H1 (cell line): ENCODE measurements around the gene RNF31. TPM values are rescaled to one million over a fixed set of nuclear protein-coding genes. Genes with fewer than 3 reads are reported as not detected.

Experiments used
- CTCF ChIA-PET: fragments of 300-600 bp; sonication (Branson Sonifier 250); formaldehyde crosslinking; loops from one replicate; lab custom pipeline; 2021; ENCODE audit not compliant: partially characterized antibody; lab: Charles Lee
- POLR2A ChIA-PET: fragments of 300-600 bp; sonication (Branson Sonifier 250); formaldehyde crosslinking; loops from one replicate; lab custom pipeline; 2021; ENCODE audit warnings: inconsistent platforms; ENCODE audit not compliant: partially characterized antibody; lab: Charles Lee
- DNase-seq, 2 experiments: peaks; one replicate each; pipeline versions ENCODE4 v3.0.0 to v3.0.0-alpha.2; 2010 to 2022; ENCODE audit warnings: low spot score in 2 of 2, low read depth in 1 of 2, mixed read lengths in 1 of 2
- FAIRE-seq: peaks from 2 replicates; lab custom pipeline; 2011; peaks lifted over from hg19 to GRCh38; lab: Jason Lieb, UNC
- H2AFZ ChIP-seq: 2 replicates; pipeline ENCODE4 v1.8.1; 2012; ENCODE audit warnings: low read length, inconsistent platforms
- H2AK5ac ChIP-seq: 2 replicates; pipeline ENCODE4 v1.6.1; 2013; ENCODE audit warnings: low read depth, low read length
- H2BK120ac ChIP-seq: replicated peaks from 2 replicates; pipeline ENCODE3; 2013; ENCODE audit warnings: low read depth, low read length, inconsistent platforms
- H2BK12ac ChIP-seq: 2 replicates; pipeline ENCODE4 v1.6.1; 2013; ENCODE audit warnings: low read depth, low read length
- H2BK15ac ChIP-seq: 2 replicates; pipeline ENCODE4 v1.6.1; 2013; ENCODE audit warnings: low read length
- H2BK20ac ChIP-seq: 2 replicates; pipeline ENCODE4 v1.6.1; 2013; ENCODE audit warnings: low read length
- H2BK5ac ChIP-seq: 2 replicates; pipeline ENCODE4 v1.6.1; 2013; ENCODE audit warnings: low read depth, low read length
- H3K14ac ChIP-seq: 2 replicates; pipeline ENCODE4 v1.6.1; 2013; ENCODE audit warnings: inconsistent platforms; ENCODE audit not compliant: insufficient read length
- H3K18ac ChIP-seq: 2 replicates; pipeline ENCODE4 v1.6.1; 2013; ENCODE audit warnings: low read length; ENCODE audit errors: extremely low read depth
- H3K23ac ChIP-seq: 2 replicates; pipeline ENCODE4 v1.6.1; 2013; ENCODE audit warnings: inconsistent platforms; ENCODE audit not compliant: insufficient read length
- H3K23me2 ChIP-seq: 2 replicates; pipeline ENCODE4 v1.6.1; 2013; ENCODE audit warnings: low read depth, low read length
- H3K27ac ChIP-seq: 2 replicates; pipeline ENCODE4 v1.6.1; 2011; ENCODE audit warnings: low read depth, low read length, inconsistent platforms
- H3K27me3 ChIP-seq, 4 experiments: replicated peaks in 1 of 4; 1 replicate in 1 of 4; 2 replicates in 3 of 4; pipeline versions ENCODE4 v1.6.1 to v1.8.1; 2011 to 2013; ENCODE audit warnings: low read length in 3 of 4, mild to moderate bottlenecking in 3 of 4, inconsistent platforms in 2 of 4, mixed read lengths in 2 of 4, moderate library complexity in 1 of 4; ENCODE audit not compliant: control insufficient read depth in 3 of 4, insufficient read depth in 3 of 4; ENCODE audit errors: extremely low read depth in 1 of 4
- H3K36me3 ChIP-seq, 4 experiments: 2 replicates each; pipeline versions ENCODE4 v1.6.1 to v1.8.1; 2011 to 2013; ENCODE audit warnings: mild to moderate bottlenecking in 4 of 4, low read length in 3 of 4, moderate library complexity in 2 of 4, control low read depth in 1 of 4, inconsistent platforms in 1 of 4; ENCODE audit not compliant: insufficient read depth in 4 of 4, control insufficient read depth in 2 of 4
- H3K4ac ChIP-seq: replicated peaks from 2 replicates; pipeline ENCODE3; 2013; ENCODE audit warnings: low read length, low read depth, mixed read lengths, inconsistent platforms; ENCODE audit not compliant: insufficient read length
- H3K4me1 ChIP-seq, 4 experiments: replicated peaks in 1 of 4; 1 replicate in 1 of 4; 2 replicates in 3 of 4; pipeline versions ENCODE4 v1.6.1 to v1.8.1; 2011 to 2013; ENCODE audit warnings: low read length in 3 of 4, inconsistent platforms in 2 of 4, mixed read lengths in 1 of 4; ENCODE audit not compliant: insufficient read depth in 4 of 4, control insufficient read depth in 3 of 4
- H3K4me2 ChIP-seq, 2 experiments: 2 replicates each; pipeline versions ENCODE4 v1.6.1 to v1.8.1; 2011 to 2013; ENCODE audit warnings: low read depth in 2 of 2, low read length in 2 of 2, control low read depth in 1 of 2, inconsistent platforms in 1 of 2, mild to moderate bottlenecking in 1 of 2; ENCODE audit not compliant: insufficient read depth in 1 of 2
- H3K4me3 ChIP-seq, 4 experiments: fragments of 200-600, 300-600 bp in 1 of 4; sonication (generic), shearing (Covaris generic), sonication (Bioruptor Twin) in 1 of 4; 2 replicates each; pipeline versions ENCODE4 v1.5.1 to v1.8.1; 2011 to 2016; ENCODE audit warnings: low read length in 4 of 4, low read depth in 3 of 4, control low read depth in 2 of 4, inconsistent platforms in 2 of 4, mild to moderate bottlenecking in 2 of 4, mixed read lengths in 1 of 4, moderate library complexity in 1 of 4; ENCODE audit not compliant: insufficient read depth in 2 of 4; ENCODE audit errors: extremely low read depth in 1 of 4
- H3K56ac ChIP-seq: replicated peaks from 2 replicates; pipeline ENCODE3; 2013; ENCODE audit warnings: low read depth, mild to moderate bottlenecking, mixed read lengths, low read length, inconsistent platforms; ENCODE audit not compliant: insufficient read length
- H3K79me1 ChIP-seq: 2 replicates; pipeline ENCODE4 v1.6.1; 2013; ENCODE audit warnings: low read depth, low read length, control low read depth
- H3K79me2 ChIP-seq, 2 experiments: 2 replicates each; pipeline versions ENCODE4 v1.6.1 to v1.8.1; 2012 to 2013; ENCODE audit warnings: low read length in 2 of 2, mild to moderate bottlenecking in 2 of 2, inconsistent platforms in 1 of 2; ENCODE audit not compliant: insufficient read depth in 2 of 2, control insufficient read depth in 1 of 2
- H3K9ac ChIP-seq, 4 experiments: replicated peaks in 1 of 4; 1 replicate in 1 of 4; 2 replicates in 3 of 4; pipeline versions ENCODE4 v1.6.1 to v1.8.1; 2011 to 2013; ENCODE audit warnings: low read depth in 3 of 4, low read length in 3 of 4, control low read depth in 2 of 4, mild to moderate bottlenecking in 2 of 4, moderate library complexity in 2 of 4, inconsistent platforms in 1 of 4; ENCODE audit errors: extremely low read depth in 1 of 4
- H3K9me3 ChIP-seq, 2 experiments: 2 replicates each; pipeline versions ENCODE4 v1.6.1 to v1.8.1; 2012 to 2013; ENCODE audit warnings: mild to moderate bottlenecking in 2 of 2, moderate library complexity in 2 of 2, control low read depth in 1 of 2, inconsistent platforms in 1 of 2, low read depth in 1 of 2, low read length in 1 of 2, mixed read lengths in 1 of 2; ENCODE audit not compliant: insufficient read depth in 2 of 2
- H4K20me1 ChIP-seq, 2 experiments: replicated peaks in 1 of 2; 2 replicates each; pipeline versions ENCODE3 to v1.8.1; 2011 to 2013; ENCODE audit warnings: inconsistent platforms in 2 of 2, low read length in 2 of 2, mild to moderate bottlenecking in 1 of 2; ENCODE audit not compliant: insufficient read depth in 2 of 2, control insufficient read depth in 1 of 2
- H4K5ac ChIP-seq: 2 replicates; pipeline ENCODE4 v1.6.1; 2013; ENCODE audit warnings: low read length, low read depth, mixed read lengths, inconsistent platforms; ENCODE audit not compliant: insufficient read length
- H4K8ac ChIP-seq: 2 replicates; pipeline ENCODE4 v1.8.0; 2013; ENCODE audit warnings: mild to moderate bottlenecking, moderate library complexity, low read length, inconsistent platforms; ENCODE audit not compliant: insufficient read depth; ENCODE audit errors: extremely low read depth
- H4K91ac ChIP-seq: replicated peaks from 2 replicates; pipeline ENCODE3; 2013; ENCODE audit warnings: low read length, mixed read lengths, inconsistent platforms; ENCODE audit not compliant: insufficient read length
- ATF2 ChIP-seq: IDR thresholded peaks from 2 replicates; pipeline ENCODE4 v1.6.1; 2012; ENCODE audit warnings: low read length, inconsistent platforms
- CBX8 ChIP-seq: fragments of 300-800, 300-1000 bp; sonication (generic); IDR thresholded peaks from 2 replicates; pipeline ENCODE4 v1.7.1; 2016; ENCODE audit warnings: low read depth, low read length, borderline replicate concordance
- CEBPB ChIP-seq: IDR thresholded peaks from 2 replicates; pipeline ENCODE4 v1.6.1; 2012; ENCODE audit warnings: low read depth, low read length
- CHD1 ChIP-seq: IDR thresholded peaks from 2 replicates; pipeline ENCODE4 v1.6.1; 2012; ENCODE audit warnings: low read depth, low read length, improper control_type of control experiment
- EZH2 ChIP-seq: fragments of 200-600 bp; sonication (generic); IDR thresholded peaks from 2 replicates; pipeline ENCODE4 v1.7.1; 2012; ENCODE audit warnings: low read depth, mild to moderate bottlenecking, moderate library complexity, low read length, inconsistent platforms; ENCODE audit not compliant: severe bottlenecking
- FOSL1 ChIP-seq: IDR thresholded peaks from 2 replicates; pipeline ENCODE4 v1.6.1; 2011; ENCODE audit warnings: mild to moderate bottlenecking, low read depth, low read length, moderate library complexity; ENCODE audit not compliant: insufficient read depth
- GABPA ChIP-seq: IDR thresholded peaks from 2 replicates; pipeline ENCODE4 v1.6.1; 2011; ENCODE audit warnings: mild to moderate bottlenecking, low read length, moderate library complexity, borderline replicate concordance; ENCODE audit not compliant: insufficient read depth
- JUND ChIP-seq: IDR thresholded peaks from 2 replicates; pipeline ENCODE4 v1.6.1; 2011; ENCODE audit warnings: mild to moderate bottlenecking, improper control_type of control experiment, low read length
- KDM5A ChIP-seq: fragments of 200-600 bp; IDR thresholded peaks from 2 replicates; pipeline ENCODE4 v1.7.1; 2012; ENCODE audit warnings: mild to moderate bottlenecking, low read length, inconsistent platforms, mixed read lengths
- MAX ChIP-seq: IDR thresholded peaks from 2 replicates; pipeline ENCODE4 v1.6.1; 2012; ENCODE audit warnings: inconsistent platforms
- POLR2A ChIP-seq, 2 experiments: IDR thresholded peaks; 1 replicate in 1 of 2; 2 replicates in 1 of 2; pipeline ENCODE4 v1.6.1; 2011; ENCODE audit warnings: low read depth in 2 of 2, low read length in 2 of 2, mild to moderate bottlenecking in 2 of 2; ENCODE audit errors: control extremely low read depth in 1 of 2
- POLR2AphosphoS5 ChIP-seq: IDR thresholded peaks from 2 replicates; pipeline ENCODE4 v1.6.1; 2011; ENCODE audit warnings: low read depth, low read length
- whole genome bisulfite sequencing, 2 experiments: shearing (Covaris generic) in 1 of 2; methylation state at CpG; one replicate each; pipeline versions ENCODE4 v1.1.6 to v1.1.7; 2013 to 2015; ENCODE audit warnings: low lambda C conversion rate in 2 of 2, mixed read lengths in 2 of 2, inconsistent platforms in 1 of 2, low coverage in 1 of 2, missing lambda C conversion rate in 1 of 2; ENCODE audit not compliant: insufficient replicate concordance in 2 of 2, insufficient coverage in 1 of 2, insufficient read length in 1 of 2; ENCODE audit errors: extremely low coverage in 1 of 2, missing lambda C conversion rate in 1 of 2; 5-methylcytosine and 5-hydroxymethylcytosine counted together
- polyA plus RNA-seq, 7 experiments: library from polyadenylated mRNA; depleted of rRNA in 3 of 7; stranded (reverse) in 5 of 7; unstranded in 2 of 7; fragments of >200 nt in 5 of 7; fragments of 200-250 nt in 2 of 7; gene quantifications; 1 replicate in 5 of 7; 2 replicates in 1 of 7; 4 replicates in 1 of 7; pipeline versions ENCODE4 v1.2.1 to v1.2.3, GENCODE V29; 2011 to 2013; ENCODE audit warnings: missing spikeins in 2 of 7, mixed read lengths in 2 of 7
- total RNA-seq: library from RNA; stranded (reverse); fragmentation: NEBNext Ultra II Directional; extraction: Animal tissue kit (Norgen Biotek cat#: 25700); gene quantifications from 2 replicates; pipeline ENCODE4 v1.2.1, GENCODE V29; 2021

Gene RNF31
- total and polyA plus RNA-seq, 2 of the 8 experiments (the other 6 are each of a cell fraction or from before 2014, with no cell fraction given): 17.5 to 72.0 TPM

GRCh38 chr14:24185026-24185425 lies 37.7 kb downstream of the RNF31 start:
- WGBS, 2 experiments: 86% methylated on average over 7 of the region's 7 CpGs; no CpG with 5 or more reads in 1 of the 2 experiments
- FAIRE-seq (no peak), DNase-seq (no peak)
- no peak overlapping the region for H2BK120ac ChIP-seq
- no peak overlapping the region for H3K4me2 ChIP-seq
- peaks cover 5% of the 10 kb centered on the region for H3K23me2 ChIP-seq
- H4K20me1 ChIP-seq: peaks cover 2 to 25% of the 10 kb centered on the region in 2 experiments
- no peak overlapping the region for H3K9ac ChIP-seq
- no peak overlapping the region for H3K4me3 ChIP-seq
- no peaks in the 10 kb centered on the region for H3K27me3 ChIP-seq
- no peak overlapping the region for H2BK5ac ChIP-seq
- peaks cover 14% of the 10 kb centered on the region for H3K79me1 ChIP-seq
- no peak overlapping the region for H3K23ac ChIP-seq
- no peak overlapping the region for H2AFZ ChIP-seq
- no peak overlapping the region for H4K8ac ChIP-seq
- no peak overlapping the region for H2AK5ac ChIP-seq
- H2BK15ac ChIP-seq: no peak overlapping the region
- H2BK12ac ChIP-seq: no peak overlapping the region
- no peak overlapping the region for H4K91ac ChIP-seq
- no peak overlapping the region for H3K56ac ChIP-seq
- no peak overlapping the region for H3K27ac ChIP-seq
- H3K4me1 ChIP-seq: peaks cover 0 to 7% (median 4%) of the 10 kb centered on the region in 4 experiments; a peak in 6 of 7 replicates
- H3K4ac ChIP-seq: no peak overlapping the region
- H2BK20ac ChIP-seq: no peak overlapping the region
- ChIA-PET POLR2A (interaction anchor here (0.6 to 9.3 kb wide), 8 partner anchors 10 to 87 kb away, joined by 3 to 158 read pairs (median 3); partner anchors contain the start of genes MDP1, REC8 and TM9SF1), CTCF (interaction anchor here (0.6 to 1.5 kb wide), 3 partner anchors 11 to 1631 kb away, joined by 3 to 8 read pairs (median 3); partner anchors contain the start of gene IRF9)
- peaks cover 20 to 69% (median 56%) of the 10 kb centered on the region in 4 experiments; a peak in 7 of 8 replicates for H3K36me3 ChIP-seq
- no peaks in the 10 kb centered on the region for H3K9me3 ChIP-seq
- H3K79me2 ChIP-seq: peaks cover 0 to 13% of the 10 kb centered on the region in 2 experiments; a peak in 2 of 4 replicates
- no peak overlapping the region for H3K18ac ChIP-seq
- no peak overlapping the region for H3K14ac ChIP-seq
- H4K5ac ChIP-seq: no peak overlapping the region
- TF ChIP-seq ATF2: no peak
- no peak for TF ChIP-seq CBX8
- TF ChIP-seq POLR2A (IDR thresholded peaks at IDR 0.05; ENCODE audit: control extremely low read depth in 1 of 2, low read depth in 2 of 2, low read length in 2 of 2): no peak
- TF ChIP-seq JUND: no peak
- no peak for TF ChIP-seq FOSL1
- no peak for TF ChIP-seq POLR2AphosphoS5
- TF ChIP-seq MAX: no peak
- no peak for TF ChIP-seq GABPA
- TF ChIP-seq EZH2: no peak
- TF ChIP-seq CEBPB: no peak
- no peak for TF ChIP-seq CHD1
- no peak for TF ChIP-seq KDM5A
